GM21367 (cell line): ENCODE measurements around the gene ACSS1.

Experiments
- ATAC-seq: cut with Tn5 transposase; IDR thresholded peaks from one replicate; pipeline ENCODE4 v1.9.1; 2021; ENCODE audit not compliant: unreplicated experiment

ACSS1 gene

GRCh38 chr20:25033265-25033923 lies 24.5 kb downstream of the ACSS1 start:
- ATAC-seq = no peak

- ATAC-seq = no peak
Measured at GRCh38 chr20:25032478-25033264, 25.3 kb downstream of the ACSS1 start.

DNA sequence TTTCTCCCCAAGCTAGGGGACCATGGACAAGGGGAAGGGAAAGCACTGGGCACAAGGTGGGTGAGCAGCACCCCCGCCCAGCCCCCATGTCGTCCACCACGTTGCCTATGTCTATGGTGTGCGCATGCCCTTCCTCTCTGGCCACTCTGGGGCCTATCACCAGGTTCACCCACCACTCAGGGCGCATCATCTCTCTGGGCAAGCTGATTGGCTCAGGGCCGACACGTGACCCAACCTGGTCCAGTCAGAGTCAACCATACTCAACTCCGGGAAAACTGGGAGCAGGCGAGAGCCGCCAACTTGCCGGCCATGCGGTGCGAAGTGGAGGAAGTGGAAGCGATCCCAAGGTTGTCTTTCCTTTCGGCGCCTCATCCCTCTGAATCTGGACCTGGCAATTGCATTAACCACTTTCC lies 25.9 kb downstream of the ACSS1 start:
- ATAC-seq = no peak

DNA sequence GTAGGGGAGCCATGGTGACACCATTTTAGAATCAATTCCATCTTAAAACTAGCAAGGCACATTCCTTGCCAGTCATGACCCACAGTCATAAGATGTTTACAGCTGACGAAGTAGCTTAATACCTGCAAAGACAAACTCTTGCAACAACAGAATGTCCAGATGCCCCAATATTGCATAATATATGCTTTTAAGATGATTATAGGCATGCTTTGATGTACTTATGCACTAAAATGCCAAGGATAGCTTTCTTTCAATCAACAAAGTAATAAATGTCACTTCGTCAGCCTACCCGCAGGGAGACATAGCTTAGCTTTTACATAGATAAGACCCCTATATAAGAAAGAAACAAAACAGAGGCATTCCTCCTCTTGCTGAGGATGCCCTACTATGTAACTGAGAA lies 26.7 kb downstream of the ACSS1 start:
- ATAC-seq = no peak

GRCh38 chr20:25030649-25031207 lies 27.2 kb downstream of the ACSS1 start:
- ATAC-seq = no peak

DNA sequence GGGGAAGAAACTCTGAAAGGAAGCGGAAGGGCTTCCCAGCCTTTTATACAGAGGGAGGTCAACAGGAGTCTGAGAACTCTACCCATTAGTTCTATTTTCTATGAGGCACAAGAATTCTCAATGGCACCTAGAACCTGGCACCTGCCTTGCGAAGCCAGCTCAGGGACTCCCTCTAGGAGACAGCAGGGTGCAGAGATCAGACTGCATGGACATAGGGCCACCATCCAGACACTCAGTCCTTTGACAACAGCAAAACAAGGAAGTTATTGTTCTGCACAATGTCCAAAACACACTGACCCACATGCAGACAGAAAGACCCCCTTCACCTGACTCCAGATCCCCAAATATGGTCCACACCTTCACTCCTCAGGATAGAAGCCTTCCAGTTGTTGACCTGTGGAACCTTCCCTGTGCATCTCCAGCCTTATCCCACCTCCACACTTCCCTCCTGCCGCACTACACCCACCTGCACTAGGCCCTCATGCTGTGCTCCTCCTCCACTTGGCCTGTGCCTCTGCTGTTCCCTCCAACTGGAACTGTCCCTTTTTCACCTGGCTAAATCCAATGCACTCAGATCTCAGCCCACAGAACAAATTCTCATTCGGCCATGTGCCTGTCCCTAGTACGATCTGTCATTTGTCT lies 27.8 kb downstream of the ACSS1 start:
- ATAC-seq = no peak

DNA sequence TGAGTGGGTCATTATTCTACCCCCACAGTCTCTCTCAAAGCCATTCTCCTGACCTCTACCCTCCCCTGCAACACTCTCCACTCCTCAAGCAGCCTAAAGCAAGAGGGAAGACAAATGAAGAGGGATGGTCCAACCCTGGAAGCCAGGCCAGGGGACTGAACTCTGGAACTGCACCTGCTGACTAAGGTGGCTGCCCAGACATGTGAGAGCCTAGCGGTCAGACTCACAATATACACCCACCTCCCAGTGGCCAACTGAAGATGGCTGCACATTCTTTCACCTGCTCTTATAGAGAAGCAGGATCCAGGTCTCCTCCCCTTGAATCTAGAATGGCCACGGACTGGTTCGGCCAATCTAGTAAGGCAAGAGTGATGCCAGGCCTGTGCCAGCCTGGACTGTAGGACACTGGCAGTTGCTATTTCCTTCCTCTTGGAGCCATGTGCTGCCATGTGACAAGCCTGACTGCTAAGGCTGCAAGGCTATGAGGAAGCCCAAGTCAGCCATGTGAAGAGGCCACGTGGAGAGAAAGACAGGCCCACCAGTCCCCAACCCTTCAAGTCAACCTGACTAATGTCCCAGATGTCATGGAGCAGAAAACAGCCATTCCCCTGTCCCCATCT lies 31.8 kb downstream of the ACSS1 start:
- ATAC-seq = no peak

DNA sequence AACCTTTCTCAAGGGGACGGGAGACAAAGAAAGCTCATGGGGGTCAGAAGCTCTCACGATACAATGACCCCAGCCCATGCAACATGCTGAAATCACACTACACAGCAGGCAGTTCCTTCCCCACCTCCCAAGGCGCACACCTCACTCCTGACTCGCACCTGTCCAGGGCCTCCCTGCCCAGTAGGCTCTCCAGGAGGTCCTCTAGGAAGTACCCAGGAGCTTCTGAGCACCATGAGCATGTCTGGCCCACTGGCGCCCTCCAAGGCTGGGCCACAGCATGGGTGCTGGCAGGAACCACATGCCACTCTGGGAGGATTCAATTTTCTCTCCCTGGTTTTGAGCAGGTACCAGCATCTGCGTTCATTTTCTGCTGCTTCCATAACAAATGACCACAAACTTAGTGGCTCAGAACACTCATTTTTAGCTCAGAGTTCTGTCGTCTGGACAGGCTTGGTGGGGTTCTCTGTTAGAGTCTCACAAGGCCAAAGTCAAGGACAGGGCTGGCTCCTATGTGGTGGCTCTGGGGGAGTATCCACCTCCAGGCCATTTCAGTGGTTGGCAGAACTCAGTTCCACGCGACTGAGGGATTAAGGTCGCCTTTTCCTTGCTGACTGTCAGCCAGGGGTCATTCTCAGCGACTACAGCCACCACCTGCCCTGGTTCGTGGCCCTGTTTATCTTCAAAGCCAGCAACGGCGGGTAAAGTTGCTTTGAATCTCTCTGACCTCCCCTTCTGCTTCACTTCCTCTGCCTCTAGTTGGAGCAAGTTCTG lies 32.7 kb downstream of the ACSS1 start:
- no peak for ATAC-seq

- ATAC-seq = no peak
Measured at GRCh38 chr20:25024171-25024570, 33.8 kb downstream of the ACSS1 start.

DNA sequence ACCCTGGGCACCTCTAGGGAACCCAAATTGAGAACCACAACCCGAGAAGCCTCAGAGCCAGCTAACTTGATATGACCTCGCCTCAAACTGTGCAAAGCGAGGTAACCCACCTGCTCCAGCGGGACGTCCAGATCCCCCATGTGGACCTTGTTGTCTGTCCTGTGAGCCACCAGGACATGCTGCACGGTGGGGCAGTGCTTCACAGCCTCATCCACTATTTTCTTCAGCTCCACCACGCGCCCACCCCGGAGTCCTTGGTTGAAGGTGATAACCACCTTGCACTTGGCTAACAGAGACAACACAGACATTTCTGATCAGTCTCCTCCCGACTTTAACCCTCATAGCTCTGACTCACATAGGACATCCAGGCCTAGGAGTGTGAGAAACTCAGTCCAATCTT lies 34.6 kb downstream of the ACSS1 start:
- ATAC-seq = no peak

- ATAC-seq = no peak
Measured at GRCh38 chr20:25022680-25023079, 35.3 kb downstream of the ACSS1 start.

DNA sequence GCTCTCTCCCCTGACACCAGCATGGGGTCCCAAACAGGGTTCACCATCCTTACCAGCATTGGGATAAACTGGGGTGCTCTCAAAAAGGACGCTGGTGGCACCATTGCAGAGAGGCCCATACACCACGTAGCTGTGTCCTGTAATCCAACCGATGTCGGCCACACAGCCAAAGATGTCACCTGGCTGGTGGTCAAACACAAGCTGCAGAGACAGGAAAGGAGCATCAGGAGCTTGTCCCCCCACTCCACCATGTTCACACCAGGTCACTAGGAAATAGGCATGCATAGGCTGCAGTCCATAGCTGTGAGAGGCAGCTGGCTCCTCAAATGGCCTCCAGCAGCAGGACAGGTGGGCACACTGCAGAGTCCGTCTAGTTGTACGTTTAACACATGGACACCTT lies 36.6 kb downstream of the ACSS1 start:
- no peak for ATAC-seq

- no peak for ATAC-seq
Measured at GRCh38 chr20:25020901-25021301, 37.0 kb downstream of the ACSS1 start.

GRCh38 chr20:25020345-25020744 lies 37.6 kb downstream of the ACSS1 start:
- ATAC-seq = no peak

- ATAC-seq = no peak
Measured at GRCh38 chr20:25019381-25020155, 38.4 kb downstream of the ACSS1 start.

GRCh38 chr20:25018841-25019240 lies 39.1 kb downstream of the ACSS1 start:
- ATAC-seq = no peak

DNA sequence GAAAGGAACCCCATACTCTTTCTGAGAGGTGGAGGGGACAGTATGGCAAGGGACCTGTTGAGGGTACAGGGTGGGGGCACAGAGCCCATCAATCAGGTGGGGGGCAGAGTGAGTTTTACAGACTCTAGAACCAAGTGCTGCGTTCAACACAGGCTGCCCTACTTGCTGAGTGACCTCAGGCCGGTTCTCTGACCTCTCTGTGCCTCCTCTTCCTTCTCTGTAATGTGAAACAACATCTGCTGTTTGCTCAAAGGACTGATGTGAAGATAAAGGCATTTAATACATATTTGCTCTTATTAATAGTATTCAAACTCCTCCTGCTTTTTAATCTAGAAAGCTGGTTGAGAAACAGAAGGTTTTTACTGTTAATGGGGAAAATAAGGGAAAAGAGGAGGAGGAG lies 39.5 kb downstream of the ACSS1 start:
- no peak for ATAC-seq

DNA sequence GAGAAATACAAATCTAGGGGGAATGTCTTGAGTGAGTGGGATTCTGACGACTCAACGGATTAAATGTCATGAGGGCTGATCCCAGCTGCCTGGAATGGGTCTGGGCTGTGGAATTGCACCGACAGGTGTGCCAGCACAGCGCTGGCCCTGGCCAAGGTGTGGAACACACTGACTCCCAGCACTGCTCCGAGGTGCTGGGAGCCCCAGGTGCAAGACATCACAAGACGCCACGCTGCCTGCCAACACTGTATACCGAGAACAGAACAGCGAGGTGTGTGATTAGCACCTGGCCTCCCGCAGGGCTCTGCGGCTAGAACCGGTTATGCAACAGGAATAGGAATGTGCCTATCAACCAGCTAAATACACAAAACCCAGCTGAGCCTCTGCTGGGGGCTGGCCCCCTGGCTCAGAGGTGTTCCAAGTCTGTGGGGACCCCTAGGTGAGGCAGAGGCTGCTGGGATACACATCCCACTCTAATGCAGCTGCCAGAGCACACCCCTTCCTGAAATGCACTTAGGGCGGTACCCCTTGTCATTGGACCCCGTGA lies 40.6 kb downstream of the ACSS1 start:
- ATAC-seq = no peak

GRCh38 chr20:25016471-25016870 lies 41.5 kb downstream of the ACSS1 start:
- no peak for ATAC-seq

GRCh38 chr20:25015986-25016385 lies 42.0 kb downstream of the ACSS1 start:
- no peak for ATAC-seq
